ENCODE measurements around the gene NBEA.

NBEA gene

DNA sequence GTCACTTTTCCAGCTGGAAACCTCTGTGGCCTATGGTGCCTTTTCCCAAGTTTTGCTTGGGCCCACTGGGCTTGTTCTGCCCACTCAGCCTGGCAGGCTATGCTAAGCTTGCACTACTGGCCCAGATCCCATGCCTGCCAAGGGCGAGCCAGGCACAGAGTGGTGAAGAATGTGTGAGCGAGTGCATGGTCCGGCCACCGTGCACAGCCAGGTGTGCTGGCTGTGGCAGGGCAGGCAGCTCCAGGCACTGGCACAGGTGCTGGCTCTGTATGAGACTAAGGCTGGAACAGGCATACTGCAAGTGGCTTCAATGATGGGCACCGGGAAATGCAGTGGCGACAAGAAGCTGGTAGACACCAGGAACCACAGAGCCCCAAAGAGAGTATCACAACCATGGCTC, 584.5 kb downstream of the NBEA start:
- DNase-seq (ENCODE audit: low read depth in 2 of 2): no peak
- no peak for TF ChIP-seq CTCF (IDR thresholded peaks at IDR 0.05; ENCODE audit: low read depth, low read length)
- no peak overlapping the region for H3K4me3 ChIP-seq (replicated peaks in 1 of 2; ENCODE audit: low read depth in 2 of 2, low read length in 2 of 2)

- no peak overlapping the region for H3K4me3 ChIP-seq (replicated peaks in 1 of 2; ENCODE audit: low read depth in 2 of 2, low read length in 2 of 2)
- no peak for TF ChIP-seq CTCF (IDR thresholded peaks at IDR 0.05; ENCODE audit: low read depth, low read length)
- no peak for DNase-seq (ENCODE audit: low read depth in 2 of 2)
Measured at GRCh38 chr13:35527451-35527850, 585.4 kb downstream of the NBEA start.

- no peak for DNase-seq (ENCODE audit: low read depth in 2 of 2)
- H3K4me3 ChIP-seq (replicated peaks in 1 of 2; ENCODE audit: low read depth in 2 of 2, low read length in 2 of 2): no peak overlapping the region
- TF ChIP-seq CTCF (IDR thresholded peaks at IDR 0.05; ENCODE audit: low read depth, low read length): no peak
Measured at GRCh38 chr13:35530147-35530546, 588.1 kb downstream of the NBEA start.

DNA sequence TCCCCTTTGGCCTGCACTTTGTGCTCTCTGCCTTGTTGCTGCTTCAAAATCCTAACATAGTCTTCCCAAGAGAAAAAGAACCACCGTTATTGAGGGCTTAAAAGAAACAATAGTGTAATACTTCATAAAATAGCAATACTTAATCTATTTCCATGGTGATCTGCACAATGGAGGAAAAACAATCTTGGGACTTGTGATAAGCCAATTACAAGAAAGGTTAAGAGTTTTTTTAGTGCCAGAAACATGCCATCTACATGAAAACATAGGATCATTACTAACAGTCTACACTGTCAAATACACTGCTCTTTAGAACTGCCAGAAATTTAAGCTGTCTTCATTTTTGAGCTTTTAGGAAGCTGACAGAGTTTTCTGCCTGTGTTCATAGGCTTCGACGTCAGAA, 588.5 kb downstream of the NBEA start:
- no peak overlapping the region for H3K4me3 ChIP-seq (replicated peaks in 1 of 2; ENCODE audit: low read depth in 2 of 2, low read length in 2 of 2)
- DNase-seq (ENCODE audit: low read depth in 2 of 2): no peak
- TF ChIP-seq CTCF (IDR thresholded peaks at IDR 0.05; ENCODE audit: low read depth, low read length): no peak

GRCh38 chr13:35531526-35531925, 589.5 kb downstream of the NBEA start:
- DNase-seq (ENCODE audit: low read depth in 2 of 2): no peak
- no peak overlapping the region for H3K4me3 ChIP-seq (replicated peaks in 1 of 2; ENCODE audit: low read depth in 2 of 2, low read length in 2 of 2)
- no peak for TF ChIP-seq CTCF (IDR thresholded peaks at IDR 0.05; ENCODE audit: low read depth, low read length)

DNA sequence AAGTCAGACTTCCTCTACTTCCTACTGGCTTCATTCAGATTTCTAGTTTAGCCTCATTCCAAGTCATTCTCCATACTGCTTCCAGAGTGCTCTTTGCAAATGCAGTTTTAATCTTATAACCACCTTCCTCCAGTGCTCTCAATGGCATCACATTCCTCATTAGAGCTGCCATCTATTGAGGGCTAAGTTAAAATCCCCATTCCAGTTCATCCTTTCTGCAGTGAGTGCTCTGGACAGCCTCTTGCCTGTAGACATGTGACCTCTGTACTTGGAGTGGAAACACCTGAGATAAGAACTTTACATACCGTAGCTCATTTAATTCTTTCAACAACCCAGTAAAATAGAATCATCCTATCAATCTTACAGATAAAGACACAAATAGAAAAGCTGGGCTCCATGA, 592.3 kb downstream of the NBEA start:
- no peak for DNase-seq (ENCODE audit: low read depth in 2 of 2)
- no peak overlapping the region for H3K4me3 ChIP-seq (replicated peaks in 1 of 2; ENCODE audit: low read depth in 2 of 2, low read length in 2 of 2)
- TF ChIP-seq CTCF (IDR thresholded peaks at IDR 0.05; ENCODE audit: low read depth, low read length): no peak

DNA sequence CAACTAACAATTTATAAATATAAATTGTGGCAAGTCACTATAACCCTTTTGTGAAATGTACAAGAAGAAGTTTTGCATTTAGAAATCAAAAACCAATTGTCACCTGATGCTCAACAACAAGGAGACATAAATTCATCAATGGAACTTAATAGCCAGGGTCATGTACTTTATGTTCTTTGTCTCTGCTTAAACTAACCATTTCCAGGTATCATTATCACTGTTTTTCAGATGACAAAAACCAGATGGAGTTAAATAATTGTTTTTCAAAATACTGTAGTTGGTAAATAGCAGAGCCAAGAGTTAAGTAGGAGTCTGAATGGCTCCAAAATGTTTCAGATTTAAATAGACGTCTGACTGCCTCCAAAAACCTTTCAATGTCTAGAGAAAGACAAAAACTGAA, 606.7 kb downstream of the NBEA start:
- DNase-seq (ENCODE audit: low read depth in 2 of 2): no peak
- no peak overlapping the region for H3K4me3 ChIP-seq (replicated peaks in 1 of 2; ENCODE audit: low read depth in 2 of 2, low read length in 2 of 2)
- TF ChIP-seq CTCF (IDR thresholded peaks at IDR 0.05; ENCODE audit: low read depth, low read length): no peak

Measured in cardiac fibroblast (primary cell).